Astrocyte (in vitro differentiated cells and primary cell): Measurements from ENCODE around the gene FHIP2A. TPM values are rescaled to one million over a fixed set of nuclear protein-coding genes. Genes with fewer than 3 reads are reported as not detected.

Source experiments
- DNase-seq: peaks from one replicate; pipeline ENCODE4 v3.0.0-alpha.2; 2010; ENCODE audit warnings: low read depth
- FAIRE-seq: peaks from 2 replicates; lab custom pipeline; 2011; peaks lifted over from hg19 to GRCh38; lab: Jason Lieb, UNC
- H2AFZ ChIP-seq: 2 replicates; pipeline ENCODE4 v1.6.0; 2012; ENCODE audit warnings: low read depth, low read length, inconsistent platforms
- H3K27ac ChIP-seq: 2 replicates; pipeline ENCODE4 v1.5.1; 2011; ENCODE audit warnings: low read depth, low read length, inconsistent platforms
- H3K27me3 ChIP-seq: 2 replicates; pipeline ENCODE4 v1.6.0; 2011; ENCODE audit warnings: low read length, inconsistent platforms; ENCODE audit not compliant: insufficient read depth
- H3K36me3 ChIP-seq: 2 replicates; pipeline ENCODE4 v1.5.1; 2011; ENCODE audit warnings: low read length, inconsistent platforms; ENCODE audit not compliant: insufficient read depth
- H3K4me1 ChIP-seq: 2 replicates; pipeline ENCODE4 v1.5.1; 2011; ENCODE audit warnings: low read length, inconsistent platforms; ENCODE audit not compliant: insufficient read depth
- H3K4me2 ChIP-seq: 2 replicates; pipeline ENCODE4 v1.6.0; 2012; ENCODE audit warnings: low read length, inconsistent platforms
- H3K4me3 ChIP-seq: 2 replicates; pipeline ENCODE4 v1.5.1; 2011; ENCODE audit warnings: low read depth, mild to moderate bottlenecking, low read length, inconsistent platforms; ENCODE audit not compliant: insufficient read depth
- H3K79me2 ChIP-seq: 2 replicates; pipeline ENCODE4 v1.6.0; 2012; ENCODE audit warnings: mild to moderate bottlenecking, low read length, inconsistent platforms; ENCODE audit not compliant: insufficient read depth
- H3K9ac ChIP-seq: 2 replicates; pipeline ENCODE4 v1.6.0; 2012; ENCODE audit warnings: mild to moderate bottlenecking, low read length, inconsistent platforms
- H3K9me3 ChIP-seq: 2 replicates; pipeline ENCODE4 v1.5.1; 2012; ENCODE audit warnings: low read depth, mild to moderate bottlenecking, low read length, inconsistent platforms; ENCODE audit not compliant: insufficient read depth
- H4K20me1 ChIP-seq: 2 replicates; pipeline ENCODE4 v1.6.0; 2012; ENCODE audit warnings: low read length, inconsistent platforms; ENCODE audit not compliant: insufficient read depth
- H3K27ac Mint-ChIP-seq: one replicate; pipeline ENCODE4 v1.8.0; 2021; ENCODE audit warnings: mild to moderate bottlenecking, mixed read lengths; ENCODE audit not compliant: unreplicated experiment
- H3K27me3 Mint-ChIP-seq: one replicate; pipeline ENCODE4 v1.8.0; 2021; ENCODE audit warnings: low read depth, mixed read lengths; ENCODE audit not compliant: unreplicated experiment
- H3K36me3 Mint-ChIP-seq: one replicate; pipeline ENCODE4 v1.8.0; 2021; ENCODE audit warnings: low read depth, mixed read lengths; ENCODE audit not compliant: unreplicated experiment
- H3K4me1 Mint-ChIP-seq: one replicate; pipeline ENCODE4 v1.8.0; 2021; ENCODE audit warnings: low read depth, mixed read lengths; ENCODE audit not compliant: unreplicated experiment
- H3K4me3 Mint-ChIP-seq: one replicate; pipeline ENCODE4 v1.8.0; 2021; ENCODE audit warnings: mild to moderate bottlenecking, moderate library complexity, mixed read lengths; ENCODE audit not compliant: unreplicated experiment
- H3K9me3 Mint-ChIP-seq: one replicate; pipeline ENCODE4 v1.8.0; 2021; ENCODE audit warnings: mild to moderate bottlenecking, mixed read lengths; ENCODE audit not compliant: unreplicated experiment
- EZH2 ChIP-seq: IDR thresholded peaks from 2 replicates; pipeline ENCODE4 v1.6.1; 2012; ENCODE audit warnings: mild to moderate bottlenecking, low read length, inconsistent platforms; ENCODE audit not compliant: insufficient read depth
- total RNA-seq: library from RNA; stranded (reverse); gene quantifications from 2 replicates; pipeline ENCODE4 v1.2.1, GENCODE V29; 2021
- TF ChIP-seq, protein P1 (sequence below): IDR thresholded peaks from 2 replicates; pipeline ENCODE4 v1.5.1; 2011; ENCODE audit warnings: low read depth, mild to moderate bottlenecking, inconsistent platforms, low read length, moderate library complexity; ENCODE audit not compliant: insufficient read depth

FHIP2A gene
- total RNA-seq, 1 donor from 2014 or later = 38.2 TPM

DNA sequence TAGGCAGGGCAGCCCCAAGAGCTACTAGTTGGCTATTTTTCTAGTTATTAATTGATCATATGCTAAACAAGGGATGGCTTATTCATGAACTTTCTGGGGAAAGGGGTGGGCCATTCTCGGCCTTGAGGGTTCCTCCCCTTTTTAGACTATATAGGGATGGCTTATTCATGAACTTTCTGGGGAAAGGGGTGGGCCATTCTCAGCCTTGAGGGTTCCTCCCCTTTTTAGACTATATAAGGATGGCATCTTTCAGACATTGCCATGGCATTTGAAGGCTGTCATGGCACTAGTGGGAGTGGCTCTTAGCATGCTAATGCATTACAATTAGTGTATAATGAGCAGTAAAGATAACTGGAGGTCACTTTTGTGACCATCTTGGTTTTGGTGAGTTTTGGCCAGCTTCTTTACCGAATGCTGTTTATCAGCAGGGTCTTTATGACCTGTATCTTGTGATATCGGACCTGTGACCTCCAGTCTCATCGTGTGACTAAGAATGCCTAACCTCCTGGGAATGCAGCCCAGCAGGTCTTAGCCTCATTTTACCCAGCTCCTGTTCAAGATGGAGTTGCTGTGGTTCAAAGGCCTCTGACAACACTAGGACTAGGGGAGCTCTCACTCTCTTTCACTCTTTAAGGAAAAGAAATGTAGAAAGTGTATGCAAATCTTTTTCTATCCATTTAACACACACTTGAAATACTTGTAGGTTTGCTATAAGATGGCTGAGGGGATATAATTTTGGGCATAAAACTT is 7.8 kb downstream of the FHIP2A start:
- Mint-ChIP-seq H3K36me3 (peaks cover 10% of the 10 kb centered on the region), H3K4me3 (no peak overlapping the region), H3K4me1 (peaks cover 25% of the 10 kb centered on the region), H3K9me3 (no peaks in the 10 kb centered on the region), H3K27me3 (no peaks in the 10 kb centered on the region), H3K27ac (no peak overlapping the region)
- Histone ChIP-seq H3K4me3 (no peak overlapping the region), H4K20me1 (peaks cover 13% of the 10 kb centered on the region), H3K79me2 (peaks cover 78% of the 10 kb centered on the region), H3K4me1 (peaks cover 25% of the 10 kb centered on the region), H2AFZ (no peak overlapping the region), H3K9me3 (no peaks in the 10 kb centered on the region), H3K27me3 (no peaks in the 10 kb centered on the region), H3K9ac (no peak overlapping the region), H3K36me3 (peaks cover 13% of the 10 kb centered on the region), H3K27ac (no peak overlapping the region), H3K4me2 (no peak overlapping the region)
- TF ChIP-seq EZH2 = no peak
- TF ChIP-seq, protein P1, sequence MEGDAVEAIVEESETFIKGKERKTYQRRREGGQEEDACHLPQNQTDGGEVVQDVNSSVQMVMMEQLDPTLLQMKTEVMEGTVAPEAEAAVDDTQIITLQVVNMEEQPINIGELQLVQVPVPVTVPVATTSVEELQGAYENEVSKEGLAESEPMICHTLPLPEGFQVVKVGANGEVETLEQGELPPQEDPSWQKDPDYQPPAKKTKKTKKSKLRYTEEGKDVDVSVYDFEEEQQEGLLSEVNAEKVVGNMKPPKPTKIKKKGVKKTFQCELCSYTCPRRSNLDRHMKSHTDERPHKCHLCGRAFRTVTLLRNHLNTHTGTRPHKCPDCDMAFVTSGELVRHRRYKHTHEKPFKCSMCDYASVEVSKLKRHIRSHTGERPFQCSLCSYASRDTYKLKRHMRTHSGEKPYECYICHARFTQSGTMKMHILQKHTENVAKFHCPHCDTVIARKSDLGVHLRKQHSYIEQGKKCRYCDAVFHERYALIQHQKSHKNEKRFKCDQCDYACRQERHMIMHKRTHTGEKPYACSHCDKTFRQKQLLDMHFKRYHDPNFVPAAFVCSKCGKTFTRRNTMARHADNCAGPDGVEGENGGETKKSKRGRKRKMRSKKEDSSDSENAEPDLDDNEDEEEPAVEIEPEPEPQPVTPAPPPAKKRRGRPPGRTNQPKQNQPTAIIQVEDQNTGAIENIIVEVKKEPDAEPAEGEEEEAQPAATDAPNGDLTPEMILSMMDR = no peak
- DNase-seq (no peak), FAIRE-seq (no peak)

- Histone ChIP-seq H3K4me3 (no peak overlapping the region), H2AFZ (no peak overlapping the region), H3K9ac (no peak overlapping the region), H4K20me1 (peaks cover 20% of the 10 kb centered on the region), H3K79me2 (peaks cover 85% of the 10 kb centered on the region), H3K4me2 (no peak overlapping the region), H3K36me3 (peaks cover 32% of the 10 kb centered on the region), H3K9me3 (no peaks in the 10 kb centered on the region), H3K4me1 (peaks cover 9% of the 10 kb centered on the region), H3K27ac (no peak overlapping the region), H3K27me3 (no peaks in the 10 kb centered on the region)
- Mint-ChIP-seq H3K4me3 (no peak overlapping the region), H3K9me3 (no peaks in the 10 kb centered on the region), H3K36me3 (peaks cover 10% of the 10 kb centered on the region), H3K4me1 (peaks cover 10% of the 10 kb centered on the region), H3K27me3 (no peaks in the 10 kb centered on the region), H3K27ac (no peak overlapping the region)
- DNase-seq (no peak), FAIRE-seq (no peak)
- TF ChIP-seq EZH2 = no peak
- TF ChIP-seq, protein P1 = no peak
These were observed 9.7 kb downstream of the FHIP2A start for GRCh38 chr10:114831186-114831867.
